ENCODE data around the gene SPOCK3. TPM values are rescaled to one million over a fixed set of nuclear protein-coding genes. Genes with fewer than 3 reads are reported as not detected.

The SPOCK3 gene
- total and polyA plus RNA-seq, 4 donors = 0.08 to 0.42 (median 0.24) TPM

DNA sequence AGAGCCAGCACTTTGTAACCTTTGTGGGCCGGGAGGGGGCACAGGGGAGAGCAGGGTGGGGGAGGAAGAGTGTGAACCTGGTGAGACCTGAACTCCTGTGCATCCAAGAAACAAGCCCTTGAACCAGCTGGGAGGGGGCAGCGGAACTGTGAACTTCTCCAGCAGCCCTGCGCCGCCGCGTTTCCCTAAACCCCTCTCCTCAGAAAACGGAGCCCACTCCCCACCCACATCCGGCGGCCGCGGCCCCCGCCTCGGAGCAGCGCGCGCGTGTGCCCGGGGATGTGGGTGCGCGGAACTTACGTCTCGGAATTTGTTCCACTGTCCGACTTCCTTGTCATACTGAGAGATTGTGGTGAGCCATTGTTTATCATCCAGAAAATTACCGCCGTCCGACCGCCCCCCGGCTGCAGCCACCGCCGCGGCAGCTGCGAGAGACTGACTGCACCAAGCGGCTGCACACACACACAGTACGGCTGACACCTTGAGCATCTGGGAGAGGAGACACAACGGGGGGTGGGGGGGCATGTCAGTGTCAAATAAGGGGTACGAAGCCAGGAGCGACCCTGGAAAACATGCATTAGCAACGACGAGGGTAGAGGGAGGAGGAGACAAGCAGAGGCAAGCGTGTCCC is 494 bp downstream of the SPOCK3 start:
- H3K36me3 ChIP-seq (ENCODE audit: control insufficient read depth in 4 of 4, insufficient read depth in 3 of 4, low read depth in 1 of 4, low read length in 3 of 4) = no peaks in the 10 kb centered on the region
- 4% methylated on average over 40 of the region's 40 CpGs for WGBS
- H3K9me3 ChIP-seq (ENCODE audit: control insufficient read depth in 4 of 4, low read length in 3 of 4) = no peaks in the 10 kb centered on the region
- no peak overlapping the region for H3K27ac ChIP-seq (ENCODE audit: low read depth in 1 of 2, low read length in 2 of 2)
- H3K4me3 ChIP-seq (ENCODE audit: low read depth in 1 of 3, low read length in 3 of 3) = peak overlapping the region; percentile 29 to 55 (median 42)
- H3K27me3 ChIP-seq (ENCODE audit: control insufficient read depth in 4 of 4, insufficient read depth in 4 of 4, low read length in 3 of 4) = peaks cover 0 to 4% (median 2%) of the 10 kb centered on the region in 4 donors
- no peak for DNase-seq (ENCODE audit: low spot score)
- peaks cover 4 to 14% (median 13%) of the 10 kb centered on the region in 4 donors for H3K4me1 ChIP-seq (ENCODE audit: control insufficient read depth in 4 of 4, insufficient read depth in 4 of 4, low read length in 3 of 4)
- TF ChIP-seq HNF4A (conservative IDR thresholded peaks at IDR 0.05) (no peak), FOXA2 (IDR thresholded peaks at IDR 0.05) (no peak), JUND (IDR thresholded peaks at IDR 0.05) (no peak), FOXA1 (IDR thresholded peaks at IDR 0.05) (no peak), SP1 (IDR thresholded peaks at IDR 0.05) (no peak), YY1 (IDR thresholded peaks at IDR 0.05) (no peak), RAD21 (IDR thresholded peaks at IDR 0.05) (no peak), RXRA (IDR thresholded peaks at IDR 0.05) (no peak), HNF4G (IDR thresholded peaks at IDR 0.05) (no peak), GABPA (IDR thresholded peaks at IDR 0.05 in 1 of 2, conservative IDR thresholded peaks at IDR 0.05 in 1 of 2) (no peak), NR2F2 (IDR thresholded peaks at IDR 0.05) (no peak)
- TF ChIP-seq, protein P1, sequence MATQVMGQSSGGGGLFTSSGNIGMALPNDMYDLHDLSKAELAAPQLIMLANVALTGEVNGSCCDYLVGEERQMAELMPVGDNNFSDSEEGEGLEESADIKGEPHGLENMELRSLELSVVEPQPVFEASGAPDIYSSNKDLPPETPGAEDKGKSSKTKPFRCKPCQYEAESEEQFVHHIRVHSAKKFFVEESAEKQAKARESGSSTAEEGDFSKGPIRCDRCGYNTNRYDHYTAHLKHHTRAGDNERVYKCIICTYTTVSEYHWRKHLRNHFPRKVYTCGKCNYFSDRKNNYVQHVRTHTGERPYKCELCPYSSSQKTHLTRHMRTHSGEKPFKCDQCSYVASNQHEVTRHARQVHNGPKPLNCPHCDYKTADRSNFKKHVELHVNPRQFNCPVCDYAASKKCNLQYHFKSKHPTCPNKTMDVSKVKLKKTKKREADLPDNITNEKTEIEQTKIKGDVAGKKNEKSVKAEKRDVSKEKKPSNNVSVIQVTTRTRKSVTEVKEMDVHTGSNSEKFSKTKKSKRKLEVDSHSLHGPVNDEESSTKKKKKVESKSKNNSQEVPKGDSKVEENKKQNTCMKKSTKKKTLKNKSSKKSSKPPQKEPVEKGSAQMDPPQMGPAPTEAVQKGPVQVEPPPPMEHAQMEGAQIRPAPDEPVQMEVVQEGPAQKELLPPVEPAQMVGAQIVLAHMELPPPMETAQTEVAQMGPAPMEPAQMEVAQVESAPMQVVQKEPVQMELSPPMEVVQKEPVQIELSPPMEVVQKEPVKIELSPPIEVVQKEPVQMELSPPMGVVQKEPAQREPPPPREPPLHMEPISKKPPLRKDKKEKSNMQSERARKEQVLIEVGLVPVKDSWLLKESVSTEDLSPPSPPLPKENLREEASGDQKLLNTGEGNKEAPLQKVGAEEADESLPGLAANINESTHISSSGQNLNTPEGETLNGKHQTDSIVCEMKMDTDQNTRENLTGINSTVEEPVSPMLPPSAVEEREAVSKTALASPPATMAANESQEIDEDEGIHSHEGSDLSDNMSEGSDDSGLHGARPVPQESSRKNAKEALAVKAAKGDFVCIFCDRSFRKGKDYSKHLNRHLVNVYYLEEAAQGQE (IDR thresholded peaks at IDR 0.05) = no peak
- TF ChIP-seq, protein P2, sequence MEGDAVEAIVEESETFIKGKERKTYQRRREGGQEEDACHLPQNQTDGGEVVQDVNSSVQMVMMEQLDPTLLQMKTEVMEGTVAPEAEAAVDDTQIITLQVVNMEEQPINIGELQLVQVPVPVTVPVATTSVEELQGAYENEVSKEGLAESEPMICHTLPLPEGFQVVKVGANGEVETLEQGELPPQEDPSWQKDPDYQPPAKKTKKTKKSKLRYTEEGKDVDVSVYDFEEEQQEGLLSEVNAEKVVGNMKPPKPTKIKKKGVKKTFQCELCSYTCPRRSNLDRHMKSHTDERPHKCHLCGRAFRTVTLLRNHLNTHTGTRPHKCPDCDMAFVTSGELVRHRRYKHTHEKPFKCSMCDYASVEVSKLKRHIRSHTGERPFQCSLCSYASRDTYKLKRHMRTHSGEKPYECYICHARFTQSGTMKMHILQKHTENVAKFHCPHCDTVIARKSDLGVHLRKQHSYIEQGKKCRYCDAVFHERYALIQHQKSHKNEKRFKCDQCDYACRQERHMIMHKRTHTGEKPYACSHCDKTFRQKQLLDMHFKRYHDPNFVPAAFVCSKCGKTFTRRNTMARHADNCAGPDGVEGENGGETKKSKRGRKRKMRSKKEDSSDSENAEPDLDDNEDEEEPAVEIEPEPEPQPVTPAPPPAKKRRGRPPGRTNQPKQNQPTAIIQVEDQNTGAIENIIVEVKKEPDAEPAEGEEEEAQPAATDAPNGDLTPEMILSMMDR (IDR thresholded peaks at IDR 0.05; ENCODE audit: low read depth, low read length, missing input control) = no peak
- TF ChIP-seq, protein P3, sequence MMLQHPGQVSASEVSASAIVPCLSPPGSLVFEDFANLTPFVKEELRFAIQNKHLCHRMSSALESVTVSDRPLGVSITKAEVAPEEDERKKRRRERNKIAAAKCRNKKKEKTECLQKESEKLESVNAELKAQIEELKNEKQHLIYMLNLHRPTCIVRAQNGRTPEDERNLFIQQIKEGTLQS (IDR thresholded peaks at IDR 0.05) = no peak
- TF ChIP-seq, protein P4, sequence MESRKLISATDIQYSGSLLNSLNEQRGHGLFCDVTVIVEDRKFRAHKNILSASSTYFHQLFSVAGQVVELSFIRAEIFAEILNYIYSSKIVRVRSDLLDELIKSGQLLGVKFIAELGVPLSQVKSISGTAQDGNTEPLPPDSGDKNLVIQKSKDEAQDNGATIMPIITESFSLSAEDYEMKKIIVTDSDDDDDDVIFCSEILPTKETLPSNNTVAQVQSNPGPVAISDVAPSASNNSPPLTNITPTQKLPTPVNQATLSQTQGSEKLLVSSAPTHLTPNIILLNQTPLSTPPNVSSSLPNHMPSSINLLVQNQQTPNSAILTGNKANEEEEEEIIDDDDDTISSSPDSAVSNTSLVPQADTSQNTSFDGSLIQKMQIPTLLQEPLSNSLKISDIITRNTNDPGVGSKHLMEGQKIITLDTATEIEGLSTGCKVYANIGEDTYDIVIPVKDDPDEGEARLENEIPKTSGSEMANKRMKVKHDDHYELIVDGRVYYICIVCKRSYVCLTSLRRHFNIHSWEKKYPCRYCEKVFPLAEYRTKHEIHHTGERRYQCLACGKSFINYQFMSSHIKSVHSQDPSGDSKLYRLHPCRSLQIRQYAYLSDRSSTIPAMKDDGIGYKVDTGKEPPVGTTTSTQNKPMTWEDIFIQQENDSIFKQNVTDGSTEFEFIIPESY (IDR thresholded peaks at IDR 0.05) = no peak
- H3K9ac ChIP-seq (ENCODE audit: low read depth in 1 of 2, low read length in 2 of 2) = no peak overlapping the region

Data from liver (tissue), 9 donors.